Nephron progenitor cell (in vitro differentiated cells): Measurements from ENCODE around the gene SYT11.

ENCODE experiments used
- DNase-seq: peaks from one replicate; pipeline ENCODE4 v3.0.0; 2021
- H3K27ac Mint-ChIP-seq: 2 replicates; pipeline ENCODE4 v1.8.0; 2021; ENCODE audit warnings: mild to moderate bottlenecking, moderate library complexity, mixed read lengths
- H3K27me3 Mint-ChIP-seq: 2 replicates; pipeline ENCODE4 v1.8.0; 2021; ENCODE audit warnings: mild to moderate bottlenecking, low read depth, mixed read lengths; ENCODE audit not compliant: poor library complexity
- H3K36me3 Mint-ChIP-seq: 2 replicates; pipeline ENCODE4 v1.8.0; 2021; ENCODE audit warnings: low read depth, mixed read lengths
- H3K4me1 Mint-ChIP-seq: 2 replicates; pipeline ENCODE4 v1.8.0; 2021; ENCODE audit warnings: mixed read lengths
- H3K4me3 Mint-ChIP-seq: 2 replicates; pipeline ENCODE4 v1.8.0; 2021; ENCODE audit warnings: mild to moderate bottlenecking, moderate library complexity, mixed read lengths
- H3K9me3 Mint-ChIP-seq: 2 replicates; pipeline ENCODE4 v1.8.0; 2021; ENCODE audit warnings: mild to moderate bottlenecking, moderate library complexity, mixed read lengths
- TF ChIP-seq, protein P1 (sequence below): fragments of 200-600 bp; sonication (generic); IDR thresholded peaks from 2 replicates; pipeline ENCODE4 v1.5.0; 2021; ENCODE audit warnings: antibody characterized with exemption

SYT11 gene

DNA sequence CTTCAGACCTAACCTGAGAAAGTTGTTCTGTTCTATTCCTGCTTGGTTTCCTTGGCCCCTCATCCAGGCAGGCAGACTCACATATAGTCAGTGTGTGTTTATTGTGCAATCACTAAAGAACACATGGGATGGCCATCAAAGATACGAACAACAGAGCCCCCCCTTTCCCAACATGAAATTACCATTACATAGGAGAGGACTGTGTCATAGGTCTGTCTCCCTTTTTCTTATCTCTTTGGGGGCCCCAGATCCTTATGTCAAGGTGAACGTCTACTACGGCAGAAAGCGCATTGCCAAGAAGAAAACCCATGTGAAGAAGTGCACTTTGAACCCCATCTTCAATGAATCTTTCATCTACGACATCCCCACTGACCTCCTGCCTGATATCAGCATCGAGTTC, 21.6 kb downstream of the SYT11 start:
- no peaks in the 10 kb centered on the region for H3K4me1 Mint-ChIP-seq
- TF ChIP-seq, protein P1, sequence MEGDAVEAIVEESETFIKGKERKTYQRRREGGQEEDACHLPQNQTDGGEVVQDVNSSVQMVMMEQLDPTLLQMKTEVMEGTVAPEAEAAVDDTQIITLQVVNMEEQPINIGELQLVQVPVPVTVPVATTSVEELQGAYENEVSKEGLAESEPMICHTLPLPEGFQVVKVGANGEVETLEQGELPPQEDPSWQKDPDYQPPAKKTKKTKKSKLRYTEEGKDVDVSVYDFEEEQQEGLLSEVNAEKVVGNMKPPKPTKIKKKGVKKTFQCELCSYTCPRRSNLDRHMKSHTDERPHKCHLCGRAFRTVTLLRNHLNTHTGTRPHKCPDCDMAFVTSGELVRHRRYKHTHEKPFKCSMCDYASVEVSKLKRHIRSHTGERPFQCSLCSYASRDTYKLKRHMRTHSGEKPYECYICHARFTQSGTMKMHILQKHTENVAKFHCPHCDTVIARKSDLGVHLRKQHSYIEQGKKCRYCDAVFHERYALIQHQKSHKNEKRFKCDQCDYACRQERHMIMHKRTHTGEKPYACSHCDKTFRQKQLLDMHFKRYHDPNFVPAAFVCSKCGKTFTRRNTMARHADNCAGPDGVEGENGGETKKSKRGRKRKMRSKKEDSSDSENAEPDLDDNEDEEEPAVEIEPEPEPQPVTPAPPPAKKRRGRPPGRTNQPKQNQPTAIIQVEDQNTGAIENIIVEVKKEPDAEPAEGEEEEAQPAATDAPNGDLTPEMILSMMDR = no peak

DNA sequence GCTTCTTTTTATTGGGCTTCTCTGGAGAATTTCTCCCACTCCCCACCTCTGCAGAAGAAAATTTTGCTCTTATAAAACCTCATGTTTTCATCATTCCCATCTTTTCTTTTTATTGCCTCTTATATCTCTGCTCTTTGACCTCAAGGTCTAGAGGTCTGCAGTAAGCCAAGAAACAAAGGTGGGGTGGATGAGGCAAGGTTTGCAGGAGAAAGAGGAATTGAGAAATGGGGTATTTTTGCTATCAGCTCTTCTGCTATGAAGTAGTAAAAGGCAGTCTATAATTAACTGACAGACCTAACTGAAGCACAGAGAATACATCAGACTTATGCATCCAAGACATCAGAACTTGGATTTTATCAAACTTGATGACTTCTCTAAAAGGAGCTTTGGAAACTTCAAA, 22.9 kb downstream of the SYT11 start:
- Mint-ChIP-seq H3K36me3 (no peaks in the 10 kb centered on the region), H3K4me3 (no peak overlapping the region), H3K27me3 (peaks cover 41% of the 10 kb centered on the region), H3K27ac (no peak overlapping the region), H3K4me1 (no peaks in the 10 kb centered on the region), H3K9me3 (no peaks in the 10 kb centered on the region)
- TF ChIP-seq, protein P1 = no peak
- DNase-seq = no peak

More for the DNA sequence above, 21.6 kb downstream of the SYT11 start:
- H3K4me3 Mint-ChIP-seq = no peak overlapping the region
- H3K27ac Mint-ChIP-seq = no peak overlapping the region
- H3K9me3 Mint-ChIP-seq = no peaks in the 10 kb centered on the region
- peaks cover 39% of the 10 kb centered on the region for H3K27me3 Mint-ChIP-seq
- H3K36me3 Mint-ChIP-seq = no peaks in the 10 kb centered on the region
- DNase-seq = no peak

DNA sequence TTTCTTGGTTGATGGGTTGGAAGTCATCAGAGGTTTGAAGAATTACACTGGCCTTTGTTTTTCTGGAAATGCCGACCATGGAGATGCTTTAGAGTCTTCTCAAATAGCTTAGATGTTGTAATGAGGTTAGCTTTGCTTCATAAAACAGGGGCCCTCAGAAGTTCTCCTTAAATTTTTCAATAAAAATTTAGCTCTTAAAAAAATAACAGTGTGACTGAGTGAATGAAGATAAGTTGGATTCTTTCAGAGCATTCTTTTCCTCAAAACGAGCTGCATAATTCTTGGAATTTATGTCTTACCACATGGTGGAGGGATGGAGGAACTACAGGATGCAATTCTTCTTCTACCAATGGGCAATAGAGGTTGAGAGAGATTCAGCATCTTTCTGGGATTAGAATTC, 23.4 kb downstream of the SYT11 start:
- H3K4me1 Mint-ChIP-seq = no peaks in the 10 kb centered on the region
- H3K27me3 Mint-ChIP-seq = peaks cover 41% of the 10 kb centered on the region
- TF ChIP-seq, protein P1 = no peak
- no peaks in the 10 kb centered on the region for H3K9me3 Mint-ChIP-seq
- no peak for DNase-seq
- H3K4me3 Mint-ChIP-seq = no peak overlapping the region
- no peaks in the 10 kb centered on the region for H3K36me3 Mint-ChIP-seq
- H3K27ac Mint-ChIP-seq = no peak overlapping the region

DNA sequence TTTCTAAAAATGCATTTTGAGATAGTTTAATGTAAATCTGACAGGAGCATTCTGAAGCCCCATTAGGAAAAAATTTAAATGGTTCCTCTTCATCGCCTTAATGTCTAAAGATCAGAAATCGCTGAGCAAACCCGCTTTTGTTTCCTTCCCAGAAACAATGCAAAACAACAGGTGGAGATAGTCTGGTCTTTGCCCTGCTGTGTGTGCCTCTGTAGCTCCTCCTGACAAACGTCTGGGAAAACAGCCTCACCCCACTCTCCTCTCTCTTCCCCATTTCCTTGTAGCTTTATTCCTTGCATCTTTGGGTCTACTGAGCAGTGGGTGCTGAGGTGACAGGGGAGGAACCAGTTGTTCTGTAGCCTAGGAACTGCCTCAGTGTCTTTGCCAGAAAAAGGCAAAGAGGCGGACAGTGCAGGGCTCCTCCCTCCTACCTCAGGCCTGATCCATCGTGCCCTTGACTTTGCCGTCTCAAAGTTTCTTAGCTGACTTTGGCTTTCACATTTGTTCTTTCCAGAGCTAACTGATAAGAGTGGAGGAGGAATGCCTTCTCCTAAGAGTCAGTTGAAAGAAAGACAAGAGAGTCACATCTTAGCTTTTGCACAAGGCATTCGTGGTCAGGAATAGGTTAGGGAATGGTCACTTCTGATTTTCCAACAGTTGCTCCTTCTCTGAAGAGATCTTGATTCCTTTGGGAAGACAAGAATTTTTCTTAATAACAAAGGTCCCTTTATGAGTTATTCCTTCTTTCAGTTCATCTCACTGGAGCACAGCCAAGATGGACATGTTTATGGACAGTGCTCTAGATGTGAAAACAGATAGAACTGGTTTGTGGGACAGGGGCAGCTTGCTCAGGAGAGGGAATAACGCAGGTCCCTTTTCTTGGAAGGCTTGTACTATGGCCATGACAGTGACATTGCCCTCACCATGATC, 24.9 kb downstream of the SYT11 start:
- TF ChIP-seq, protein P1 = no peak
- Mint-ChIP-seq H3K4me3 (no peak overlapping the region), H3K27ac (no peak overlapping the region), H3K9me3 (no peaks in the 10 kb centered on the region), H3K27me3 (peaks cover 37% of the 10 kb centered on the region), H3K4me1 (no peaks in the 10 kb centered on the region), H3K36me3 (no peaks in the 10 kb centered on the region)
- DNase-seq = no peak

DNA sequence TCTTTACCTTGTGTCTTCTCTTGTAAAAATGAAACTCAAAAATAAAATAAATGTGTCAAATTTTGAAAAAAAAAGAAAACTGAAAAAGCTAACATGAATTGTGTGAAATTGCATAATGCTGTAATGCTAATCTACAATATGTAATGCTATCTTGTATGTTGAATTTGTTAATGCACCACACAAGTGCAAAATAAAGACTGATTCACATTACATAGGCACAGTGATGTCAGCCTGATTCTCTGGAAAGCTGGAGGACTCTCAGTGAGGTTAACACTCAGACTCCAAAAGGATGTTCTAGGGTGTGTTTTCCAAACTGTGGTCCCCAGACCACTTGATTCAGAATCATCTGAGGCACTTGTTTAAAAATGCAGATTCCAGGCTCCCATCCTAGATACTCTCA, 25.6 kb downstream of the SYT11 start:
- TF ChIP-seq, protein P1 = no peak
- Mint-ChIP-seq H3K36me3 (no peaks in the 10 kb centered on the region), H3K27ac (no peak overlapping the region)

DNA sequence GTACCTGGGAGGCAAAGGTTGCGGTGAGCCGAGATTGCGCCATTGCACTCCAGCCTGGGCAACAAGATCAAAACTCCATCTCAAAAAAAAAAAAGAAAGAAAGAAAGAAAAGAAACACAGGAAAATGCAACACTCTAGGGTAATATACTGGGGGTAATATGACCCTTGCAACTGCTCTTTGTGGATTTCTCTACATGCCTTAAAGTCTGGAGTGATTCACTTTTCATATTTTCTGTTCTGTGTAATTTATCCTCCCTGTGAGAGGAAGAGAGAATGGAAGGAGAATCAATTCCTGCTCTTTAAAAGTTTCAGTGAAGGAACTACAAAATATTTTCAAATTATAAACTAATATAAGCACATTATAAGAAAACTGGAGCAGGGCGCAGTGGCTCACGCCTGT, 29.1 kb downstream of the SYT11 start:
- Mint-ChIP-seq H3K9me3 (no peaks in the 10 kb centered on the region), H3K4me3 (no peak overlapping the region), H3K4me1 (no peaks in the 10 kb centered on the region), H3K36me3 (no peaks in the 10 kb centered on the region), H3K27ac (no peak overlapping the region), H3K27me3 (peaks cover 25% of the 10 kb centered on the region)
- no peak for DNase-seq
- TF ChIP-seq, protein P1 = no peak

More for the DNA sequence above, 25.6 kb downstream of the SYT11 start:
- Mint-ChIP-seq H3K9me3 (no peaks in the 10 kb centered on the region), H3K27me3 (peaks cover 33% of the 10 kb centered on the region), H3K4me3 (no peak overlapping the region), H3K4me1 (no peaks in the 10 kb centered on the region)
- DNase-seq = no peak
